H1 (cell line): ENCODE data around the gene CHRM4. TPM values are rescaled to one million over a fixed set of nuclear protein-coding genes. Genes with fewer than 3 reads are reported as not detected.
A peak's percentile ranks its signal among the peaks of the same experiment; 100 is the strongest.

Source experiments
- CTCF ChIA-PET: fragments of 300-600 bp; sonication (Branson Sonifier 250); formaldehyde crosslinking; loops from one replicate; lab custom pipeline; 2021; ENCODE audit not compliant: partially characterized antibody; lab: Charles Lee
- POLR2A ChIA-PET: fragments of 300-600 bp; sonication (Branson Sonifier 250); formaldehyde crosslinking; loops from one replicate; lab custom pipeline; 2021; ENCODE audit warnings: inconsistent platforms; ENCODE audit not compliant: partially characterized antibody; lab: Charles Lee
- DNase-seq, 2 experiments: peaks; one replicate each; pipeline versions ENCODE4 v3.0.0 to v3.0.0-alpha.2; 2010 to 2022; ENCODE audit warnings: low spot score in 2 of 2, low read depth in 1 of 2, mixed read lengths in 1 of 2
- FAIRE-seq: peaks from 2 replicates; lab custom pipeline; 2011; peaks lifted over from hg19 to GRCh38; lab: Jason Lieb, UNC
- H2AFZ ChIP-seq: 2 replicates; pipeline ENCODE4 v1.8.1; 2012; ENCODE audit warnings: low read length, inconsistent platforms
- H2AK5ac ChIP-seq: 2 replicates; pipeline ENCODE4 v1.6.1; 2013; ENCODE audit warnings: low read depth, low read length
- H2BK120ac ChIP-seq: replicated peaks from 2 replicates; pipeline ENCODE3; 2013; ENCODE audit warnings: low read depth, low read length, inconsistent platforms
- H2BK12ac ChIP-seq: 2 replicates; pipeline ENCODE4 v1.6.1; 2013; ENCODE audit warnings: low read depth, low read length
- H2BK15ac ChIP-seq: 2 replicates; pipeline ENCODE4 v1.6.1; 2013; ENCODE audit warnings: low read length
- H2BK20ac ChIP-seq: 2 replicates; pipeline ENCODE4 v1.6.1; 2013; ENCODE audit warnings: low read length
- H2BK5ac ChIP-seq: 2 replicates; pipeline ENCODE4 v1.6.1; 2013; ENCODE audit warnings: low read depth, low read length
- H3K14ac ChIP-seq: 2 replicates; pipeline ENCODE4 v1.6.1; 2013; ENCODE audit warnings: inconsistent platforms; ENCODE audit not compliant: insufficient read length
- H3K18ac ChIP-seq: 2 replicates; pipeline ENCODE4 v1.6.1; 2013; ENCODE audit warnings: low read length; ENCODE audit errors: extremely low read depth
- H3K23ac ChIP-seq: 2 replicates; pipeline ENCODE4 v1.6.1; 2013; ENCODE audit warnings: inconsistent platforms; ENCODE audit not compliant: insufficient read length
- H3K23me2 ChIP-seq: 2 replicates; pipeline ENCODE4 v1.6.1; 2013; ENCODE audit warnings: low read depth, low read length
- H3K27ac ChIP-seq: 2 replicates; pipeline ENCODE4 v1.6.1; 2011; ENCODE audit warnings: low read depth, low read length, inconsistent platforms
- H3K27me3 ChIP-seq, 4 experiments: replicated peaks in 1 of 4; 1 replicate in 1 of 4; 2 replicates in 3 of 4; pipeline versions ENCODE4 v1.6.1 to v1.8.1; 2011 to 2013; ENCODE audit warnings: low read length in 3 of 4, mild to moderate bottlenecking in 3 of 4, inconsistent platforms in 2 of 4, mixed read lengths in 2 of 4, moderate library complexity in 1 of 4; ENCODE audit not compliant: control insufficient read depth in 3 of 4, insufficient read depth in 3 of 4; ENCODE audit errors: extremely low read depth in 1 of 4
- H3K36me3 ChIP-seq, 4 experiments: 2 replicates each; pipeline versions ENCODE4 v1.6.1 to v1.8.1; 2011 to 2013; ENCODE audit warnings: mild to moderate bottlenecking in 4 of 4, low read length in 3 of 4, moderate library complexity in 2 of 4, control low read depth in 1 of 4, inconsistent platforms in 1 of 4; ENCODE audit not compliant: insufficient read depth in 4 of 4, control insufficient read depth in 2 of 4
- H3K4ac ChIP-seq: replicated peaks from 2 replicates; pipeline ENCODE3; 2013; ENCODE audit warnings: low read length, low read depth, mixed read lengths, inconsistent platforms; ENCODE audit not compliant: insufficient read length
- H3K4me1 ChIP-seq, 4 experiments: replicated peaks in 1 of 4; 1 replicate in 1 of 4; 2 replicates in 3 of 4; pipeline versions ENCODE4 v1.6.1 to v1.8.1; 2011 to 2013; ENCODE audit warnings: low read length in 3 of 4, inconsistent platforms in 2 of 4, mixed read lengths in 1 of 4; ENCODE audit not compliant: insufficient read depth in 4 of 4, control insufficient read depth in 3 of 4
- H3K4me2 ChIP-seq, 2 experiments: 2 replicates each; pipeline versions ENCODE4 v1.6.1 to v1.8.1; 2011 to 2013; ENCODE audit warnings: low read depth in 2 of 2, low read length in 2 of 2, control low read depth in 1 of 2, inconsistent platforms in 1 of 2, mild to moderate bottlenecking in 1 of 2; ENCODE audit not compliant: insufficient read depth in 1 of 2
- H3K4me3 ChIP-seq, 4 experiments: fragments of 200-600, 300-600 bp in 1 of 4; sonication (generic), shearing (Covaris generic), sonication (Bioruptor Twin) in 1 of 4; 2 replicates each; pipeline versions ENCODE4 v1.5.1 to v1.8.1; 2011 to 2016; ENCODE audit warnings: low read length in 4 of 4, low read depth in 3 of 4, control low read depth in 2 of 4, inconsistent platforms in 2 of 4, mild to moderate bottlenecking in 2 of 4, mixed read lengths in 1 of 4, moderate library complexity in 1 of 4; ENCODE audit not compliant: insufficient read depth in 2 of 4; ENCODE audit errors: extremely low read depth in 1 of 4
- H3K56ac ChIP-seq: replicated peaks from 2 replicates; pipeline ENCODE3; 2013; ENCODE audit warnings: low read depth, mild to moderate bottlenecking, mixed read lengths, low read length, inconsistent platforms; ENCODE audit not compliant: insufficient read length
- H3K79me1 ChIP-seq: 2 replicates; pipeline ENCODE4 v1.6.1; 2013; ENCODE audit warnings: low read depth, low read length, control low read depth
- H3K79me2 ChIP-seq, 2 experiments: 2 replicates each; pipeline versions ENCODE4 v1.6.1 to v1.8.1; 2012 to 2013; ENCODE audit warnings: low read length in 2 of 2, mild to moderate bottlenecking in 2 of 2, inconsistent platforms in 1 of 2; ENCODE audit not compliant: insufficient read depth in 2 of 2, control insufficient read depth in 1 of 2
- H3K9ac ChIP-seq, 4 experiments: replicated peaks in 1 of 4; 1 replicate in 1 of 4; 2 replicates in 3 of 4; pipeline versions ENCODE4 v1.6.1 to v1.8.1; 2011 to 2013; ENCODE audit warnings: low read depth in 3 of 4, low read length in 3 of 4, control low read depth in 2 of 4, mild to moderate bottlenecking in 2 of 4, moderate library complexity in 2 of 4, inconsistent platforms in 1 of 4; ENCODE audit errors: extremely low read depth in 1 of 4
- H3K9me3 ChIP-seq, 2 experiments: 2 replicates each; pipeline versions ENCODE4 v1.6.1 to v1.8.1; 2012 to 2013; ENCODE audit warnings: mild to moderate bottlenecking in 2 of 2, moderate library complexity in 2 of 2, control low read depth in 1 of 2, inconsistent platforms in 1 of 2, low read depth in 1 of 2, low read length in 1 of 2, mixed read lengths in 1 of 2; ENCODE audit not compliant: insufficient read depth in 2 of 2
- H4K20me1 ChIP-seq, 2 experiments: replicated peaks in 1 of 2; 2 replicates each; pipeline versions ENCODE3 to v1.8.1; 2011 to 2013; ENCODE audit warnings: inconsistent platforms in 2 of 2, low read length in 2 of 2, mild to moderate bottlenecking in 1 of 2; ENCODE audit not compliant: insufficient read depth in 2 of 2, control insufficient read depth in 1 of 2
- H4K5ac ChIP-seq: 2 replicates; pipeline ENCODE4 v1.6.1; 2013; ENCODE audit warnings: low read length, low read depth, mixed read lengths, inconsistent platforms; ENCODE audit not compliant: insufficient read length
- H4K8ac ChIP-seq: 2 replicates; pipeline ENCODE4 v1.8.0; 2013; ENCODE audit warnings: mild to moderate bottlenecking, moderate library complexity, low read length, inconsistent platforms; ENCODE audit not compliant: insufficient read depth; ENCODE audit errors: extremely low read depth
- H4K91ac ChIP-seq: replicated peaks from 2 replicates; pipeline ENCODE3; 2013; ENCODE audit warnings: low read length, mixed read lengths, inconsistent platforms; ENCODE audit not compliant: insufficient read length
- BRCA1 ChIP-seq: IDR thresholded peaks from 2 replicates; pipeline ENCODE4 v1.6.1; 2012; ENCODE audit warnings: low read depth, low read length, improper control_type of control experiment
- CBX5 ChIP-seq: fragments of 300-800, 300-1000 bp; sonication (generic); IDR thresholded peaks from 2 replicates; pipeline ENCODE4 v1.7.1; 2016; ENCODE audit warnings: antibody characterized with exemption, low read length, low read depth
- CBX8 ChIP-seq: fragments of 300-800, 300-1000 bp; sonication (generic); IDR thresholded peaks from 2 replicates; pipeline ENCODE4 v1.7.1; 2016; ENCODE audit warnings: low read depth, low read length, borderline replicate concordance
- CHD2 ChIP-seq: IDR thresholded peaks from 2 replicates; pipeline ENCODE4 v1.6.1; 2012; ENCODE audit warnings: low read length, improper control_type of control experiment
- EZH2 ChIP-seq: fragments of 200-600 bp; sonication (generic); IDR thresholded peaks from 2 replicates; pipeline ENCODE4 v1.7.1; 2012; ENCODE audit warnings: low read depth, mild to moderate bottlenecking, moderate library complexity, low read length, inconsistent platforms; ENCODE audit not compliant: severe bottlenecking
- KDM5A ChIP-seq: fragments of 200-600 bp; IDR thresholded peaks from 2 replicates; pipeline ENCODE4 v1.7.1; 2012; ENCODE audit warnings: mild to moderate bottlenecking, low read length, inconsistent platforms, mixed read lengths
- POLR2A ChIP-seq, 2 experiments: IDR thresholded peaks; 1 replicate in 1 of 2; 2 replicates in 1 of 2; pipeline ENCODE4 v1.6.1; 2011; ENCODE audit warnings: low read depth in 2 of 2, low read length in 2 of 2, mild to moderate bottlenecking in 2 of 2; ENCODE audit errors: control extremely low read depth in 1 of 2
- RAD21 ChIP-seq, 2 experiments: IDR thresholded peaks in 1 of 2; conservative IDR thresholded peaks in 1 of 2; 2 replicates each; pipeline ENCODE4 v1.6.1; 2011; ENCODE audit warnings: low read depth in 2 of 2, low read length in 2 of 2, improper control_type of control experiment in 1 of 2, inconsistent platforms in 1 of 2, mild to moderate bottlenecking in 1 of 2, moderate library complexity in 1 of 2
- SAP30 ChIP-seq: fragments of 300-600 bp; sonication (generic); IDR thresholded peaks from 2 replicates; pipeline ENCODE4 v1.7.1; 2012; ENCODE audit warnings: low read length, moderate library complexity, mild to moderate bottlenecking, inconsistent platforms; ENCODE audit not compliant: insufficient read depth, insufficient replicate concordance
- SP2 ChIP-seq: IDR thresholded peaks from 2 replicates; pipeline ENCODE4 v1.6.1; 2012; ENCODE audit warnings: mild to moderate bottlenecking, low read length, inconsistent platforms
- SRF ChIP-seq: IDR thresholded peaks from 2 replicates; pipeline ENCODE4 v1.6.1; 2011; ENCODE audit warnings: mild to moderate bottlenecking, low read depth, low read length, moderate library complexity
- TBP ChIP-seq: IDR thresholded peaks from 2 replicates; pipeline ENCODE4 v1.6.1; 2011; ENCODE audit warnings: low read depth, low read length, improper control_type of control experiment
- WGBS, 2 experiments: shearing (Covaris generic) in 1 of 2; methylation state at CpG; one replicate each; pipeline versions ENCODE4 v1.1.6 to v1.1.7; 2013 to 2015; ENCODE audit warnings: low lambda C conversion rate in 2 of 2, mixed read lengths in 2 of 2, inconsistent platforms in 1 of 2, low coverage in 1 of 2, missing lambda C conversion rate in 1 of 2; ENCODE audit not compliant: insufficient replicate concordance in 2 of 2, insufficient coverage in 1 of 2, insufficient read length in 1 of 2; ENCODE audit errors: extremely low coverage in 1 of 2, missing lambda C conversion rate in 1 of 2; 5-methylcytosine and 5-hydroxymethylcytosine counted together
- polyA plus RNA-seq, 7 experiments: library from polyadenylated mRNA; depleted of rRNA in 3 of 7; stranded (reverse) in 5 of 7; unstranded in 2 of 7; fragments of >200 nt in 5 of 7; fragments of 200-250 nt in 2 of 7; gene quantifications; 1 replicate in 5 of 7; 2 replicates in 1 of 7; 4 replicates in 1 of 7; pipeline versions ENCODE4 v1.2.1 to v1.2.3, GENCODE V29; 2011 to 2013; ENCODE audit warnings: missing spikeins in 2 of 7, mixed read lengths in 2 of 7
- total RNA-seq: library from RNA; stranded (reverse); fragmentation: NEBNext Ultra II Directional; extraction: Animal tissue kit (Norgen Biotek cat#: 25700); gene quantifications from 2 replicates; pipeline ENCODE4 v1.2.1, GENCODE V29; 2021
- TF ChIP-seq, protein P1 (sequence below): IDR thresholded peaks from 2 replicates; pipeline ENCODE4 v1.6.1; 2011; ENCODE audit warnings: low read length, improper control_type of control experiment

The CHRM4 gene
- total and polyA plus RNA-seq, 2 of the 8 experiments (the other 6 are each of a cell fraction or from before 2014, with no cell fraction given), result 1.1 to 1.3 TPM

DNA sequence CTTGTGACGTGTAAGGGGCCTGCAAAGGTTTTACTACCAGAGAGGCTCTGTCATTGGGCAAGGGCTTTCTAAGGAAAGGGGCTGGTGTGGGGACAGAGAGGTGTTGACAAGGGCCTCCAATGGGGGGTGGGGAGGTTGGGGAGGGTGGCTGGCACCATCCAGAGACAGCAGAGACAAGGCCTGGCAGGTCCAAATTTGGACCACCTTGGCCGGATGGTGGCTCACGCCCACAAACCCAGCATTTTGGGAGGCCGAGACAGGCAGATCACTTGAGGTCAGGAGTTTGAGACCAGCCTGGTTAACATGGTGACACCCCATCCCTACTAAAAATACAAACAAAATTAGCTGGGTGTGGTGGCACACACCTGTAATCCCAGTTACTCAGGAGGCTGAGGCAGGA, 2.2 kb upstream of the CHRM4 start:
- Histone ChIP-seq H3K36me3 (peaks cover 0 to 9% (median 0%) of the 10 kb centered on the region in 4 experiments; a peak in 3 of 8 replicates), H4K20me1 (peaks cover 1 to 10% of the 10 kb centered on the region in 2 experiments), H2BK120ac (no peak overlapping the region), H3K56ac (no peak overlapping the region), H3K27ac (no peak overlapping the region), H3K23ac (no peak overlapping the region), H3K4ac (no peak overlapping the region), H4K5ac (no peak overlapping the region), H2BK20ac (no peak overlapping the region), H3K4me3 (no peak overlapping the region; a peak in 1 of 8 replicates), H2BK15ac (no peak overlapping the region), H2BK5ac (no peak overlapping the region), H3K18ac (no peak overlapping the region), H4K8ac (no peak overlapping the region), H3K23me2 (peaks cover 32% of the 10 kb centered on the region), H3K9me3 (no peaks in the 10 kb centered on the region; a peak in 1 of 4 replicates), H2BK12ac (no peak overlapping the region), H2AFZ (no peak overlapping the region), H3K79me1 (no peaks in the 10 kb centered on the region), H2AK5ac (no peak overlapping the region), H3K4me2 (peak overlapping the region in 1 of 2 experiments; percentile 69; a peak in 1 of 4 replicates), H4K91ac (no peak overlapping the region), H3K79me2 (no peaks in the 10 kb centered on the region), H3K4me1 (peaks cover 0 to 17% (median 13%) of the 10 kb centered on the region in 4 experiments; a peak in 6 of 7 replicates), H3K14ac (no peak overlapping the region), H3K27me3 (peaks cover 19 to 32% (median 28%) of the 10 kb centered on the region in 4 experiments), H3K9ac (no peak overlapping the region)
- ChIA-PET CTCF (interaction anchor here (0.5 to 7.7 kb wide), 7 partner anchors 10 to 223 kb away, joined by 3 to 124 read pairs (median 7); partner anchors contain the start of genes ATG13 and HARBI1), POLR2A (interaction anchor here (1.7 to 2.5 kb wide), 2 partner anchors 10 to 23 kb away, joined by 5 to 17 read pairs; no protein-coding TSS in a partner anchor)
- DNase-seq (no peak), FAIRE-seq (no peak)
- 98% methylated on average over 2 of the region's 4 CpGs; no CpG with 5 or more reads in 1 of the 2 experiments for WGBS, 2 experiments
- TF ChIP-seq, protein P1, sequence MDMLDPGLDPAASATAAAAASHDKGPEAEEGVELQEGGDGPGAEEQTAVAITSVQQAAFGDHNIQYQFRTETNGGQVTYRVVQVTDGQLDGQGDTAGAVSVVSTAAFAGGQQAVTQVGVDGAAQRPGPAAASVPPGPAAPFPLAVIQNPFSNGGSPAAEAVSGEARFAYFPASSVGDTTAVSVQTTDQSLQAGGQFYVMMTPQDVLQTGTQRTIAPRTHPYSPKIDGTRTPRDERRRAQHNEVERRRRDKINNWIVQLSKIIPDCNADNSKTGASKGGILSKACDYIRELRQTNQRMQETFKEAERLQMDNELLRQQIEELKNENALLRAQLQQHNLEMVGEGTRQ, result no peak
- TF ChIP-seq KDM5A (no peak), CHD2 (no peak), BRCA1 (no peak), POLR2A (IDR thresholded peaks at IDR 0.05; ENCODE audit: control extremely low read depth in 1 of 2, low read depth in 2 of 2, low read length in 2 of 2) (no peak), TBP (no peak), SRF (no peak), CBX5 (no peak), SP2 (no peak), SAP30 (no peak), CBX8 (no peak), RAD21 (IDR thresholded peaks at IDR 0.05 in 1 of 2, conservative IDR thresholded peaks at IDR 0.05 in 1 of 2; ENCODE audit: low read depth in 2 of 2, low read length in 2 of 2) (no peak), EZH2 (no peak)
